Measurements from ENCODE around the gene TLE3. TPM values are rescaled to one million over a fixed set of nuclear protein-coding genes. Genes with fewer than 3 reads are reported as not detected.

The TLE3 gene
- total RNA-seq, 3 donors from 2014 or later: 67.0 to 73.9 (median 73.4) TPM

- Histone ChIP-seq H3K4me1 (no peaks in the 10 kb centered on the region), H3K9me3 (no peaks in the 10 kb centered on the region), H3K27me3 (no peaks in the 10 kb centered on the region), H3K36me3 (peaks cover 28% of the 10 kb centered on the region), H3K4me3 (no peak overlapping the region), H3K27ac (no peak overlapping the region)
- DNase-seq (ENCODE audit: low spot score in 2 of 2): peak in 1 of 2 donors; percentile 35
- TF ChIP-seq, protein P1, sequence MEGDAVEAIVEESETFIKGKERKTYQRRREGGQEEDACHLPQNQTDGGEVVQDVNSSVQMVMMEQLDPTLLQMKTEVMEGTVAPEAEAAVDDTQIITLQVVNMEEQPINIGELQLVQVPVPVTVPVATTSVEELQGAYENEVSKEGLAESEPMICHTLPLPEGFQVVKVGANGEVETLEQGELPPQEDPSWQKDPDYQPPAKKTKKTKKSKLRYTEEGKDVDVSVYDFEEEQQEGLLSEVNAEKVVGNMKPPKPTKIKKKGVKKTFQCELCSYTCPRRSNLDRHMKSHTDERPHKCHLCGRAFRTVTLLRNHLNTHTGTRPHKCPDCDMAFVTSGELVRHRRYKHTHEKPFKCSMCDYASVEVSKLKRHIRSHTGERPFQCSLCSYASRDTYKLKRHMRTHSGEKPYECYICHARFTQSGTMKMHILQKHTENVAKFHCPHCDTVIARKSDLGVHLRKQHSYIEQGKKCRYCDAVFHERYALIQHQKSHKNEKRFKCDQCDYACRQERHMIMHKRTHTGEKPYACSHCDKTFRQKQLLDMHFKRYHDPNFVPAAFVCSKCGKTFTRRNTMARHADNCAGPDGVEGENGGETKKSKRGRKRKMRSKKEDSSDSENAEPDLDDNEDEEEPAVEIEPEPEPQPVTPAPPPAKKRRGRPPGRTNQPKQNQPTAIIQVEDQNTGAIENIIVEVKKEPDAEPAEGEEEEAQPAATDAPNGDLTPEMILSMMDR (IDR thresholded peaks at IDR 0.05): no peak
- no peak for TF ChIP-seq POLR2A (IDR thresholded peaks at IDR 0.05)
- TF ChIP-seq POLR2AphosphoS5 (IDR thresholded peaks at IDR 0.05): no peak
- intact Hi-C loops (cut with DNase I; ENCODE audit: low total_unique reads): no loop called here
These were observed 45.6 kb downstream of the TLE3 start for GRCh38 chr15:70051948-70052633.

DNA sequence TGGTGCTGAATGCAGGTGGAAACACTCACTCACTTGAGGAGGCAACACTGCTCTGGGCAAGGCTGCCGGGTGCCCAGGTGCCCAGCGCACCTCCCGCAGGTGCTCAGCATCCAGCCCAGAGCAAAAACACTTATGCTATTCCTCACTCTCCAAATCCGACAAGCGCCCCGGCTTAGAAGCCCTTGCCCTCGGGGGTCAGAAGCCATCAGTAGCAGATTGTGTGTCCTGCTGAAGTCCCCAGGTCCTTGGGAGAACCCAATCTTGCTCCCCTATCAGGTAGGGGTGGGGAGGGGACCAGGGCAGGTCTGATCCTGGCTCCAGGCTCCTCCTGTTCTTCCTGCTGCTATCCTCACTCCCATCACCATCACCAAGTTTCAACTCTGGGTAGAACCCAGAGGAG lies 46.7 kb downstream of the TLE3 start:
- H3K4me3 ChIP-seq: no peak overlapping the region
- intact Hi-C loops (cut with DNase I; ENCODE audit: low total_unique reads): no loop called here
- H3K4me1 ChIP-seq: no peaks in the 10 kb centered on the region
- H3K9me3 ChIP-seq: no peaks in the 10 kb centered on the region
- no peak overlapping the region for H3K27ac ChIP-seq
- TF ChIP-seq, protein P1 (IDR thresholded peaks at IDR 0.05): no peak
- TF ChIP-seq POLR2AphosphoS5 (IDR thresholded peaks at IDR 0.05): no peak
- TF ChIP-seq POLR2A (IDR thresholded peaks at IDR 0.05): no peak
- DNase-seq (ENCODE audit: low spot score in 2 of 2): peak in 1 of 2 donors; percentile 19
- peaks cover 28% of the 10 kb centered on the region for H3K36me3 ChIP-seq
- H3K27me3 ChIP-seq: no peaks in the 10 kb centered on the region

DNA sequence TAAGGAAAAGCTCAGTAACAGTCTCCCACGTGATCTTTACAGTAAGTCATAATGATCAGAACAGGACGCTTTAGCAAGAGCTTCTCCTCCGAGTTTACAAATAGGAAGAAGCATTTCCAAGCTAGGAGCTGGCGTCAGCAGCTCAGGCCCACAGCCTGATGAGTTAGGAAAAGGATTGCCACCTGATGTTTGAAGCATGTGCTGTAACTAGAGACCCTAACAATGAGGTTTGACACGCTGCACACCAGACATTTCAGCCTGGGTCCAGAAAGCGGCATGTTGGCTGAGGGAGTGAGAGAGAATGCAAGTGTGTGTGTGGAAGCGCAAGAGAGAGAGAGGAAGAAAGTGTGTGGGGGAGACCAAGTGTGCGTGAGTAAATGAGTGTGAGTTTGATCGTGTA lies 47.3 kb downstream of the TLE3 start:
- no peak overlapping the region for H3K27ac ChIP-seq
- TF ChIP-seq POLR2A (IDR thresholded peaks at IDR 0.05) (no peak), POLR2AphosphoS5 (IDR thresholded peaks at IDR 0.05) (no peak)
- TF ChIP-seq, protein P1 (IDR thresholded peaks at IDR 0.05): no peak
- no peaks in the 10 kb centered on the region for H3K27me3 ChIP-seq
- H3K4me3 ChIP-seq: no peak overlapping the region
- DNase-seq (ENCODE audit: low spot score in 2 of 2): no peak
- no peaks in the 10 kb centered on the region for H3K4me1 ChIP-seq
- no peaks in the 10 kb centered on the region for H3K9me3 ChIP-seq
- intact Hi-C loops (cut with DNase I; ENCODE audit: low total_unique reads): no loop called here
- H3K36me3 ChIP-seq: peaks cover 28% of the 10 kb centered on the region

DNA sequence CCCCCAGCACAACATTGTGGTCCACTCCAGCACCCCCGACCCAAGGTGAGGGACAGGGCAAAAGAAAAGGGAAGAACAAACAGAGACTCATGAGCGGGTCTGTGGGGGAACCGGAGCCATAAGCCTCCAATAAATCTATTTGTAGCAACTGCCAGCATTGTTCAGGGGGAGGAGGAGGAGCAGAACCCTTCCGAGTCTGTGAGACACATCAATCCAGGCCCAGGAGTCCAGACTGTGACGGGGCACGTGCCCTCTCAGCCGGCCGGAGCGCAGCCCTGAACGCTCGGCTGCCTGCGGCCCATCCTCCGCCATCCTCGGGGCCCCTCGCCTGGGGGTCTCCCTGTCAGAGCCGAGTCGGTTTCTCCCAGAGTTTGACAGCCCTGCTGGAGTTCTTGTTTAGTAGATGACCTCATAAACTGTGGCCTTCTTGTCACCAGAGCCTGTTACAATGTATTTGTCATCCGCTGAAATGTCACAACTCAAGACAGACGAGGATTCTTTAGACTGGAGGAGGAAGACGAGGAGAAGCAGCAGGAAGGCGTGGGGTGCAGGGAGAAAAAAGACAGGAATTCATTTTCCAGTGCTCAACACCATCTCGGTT lies 47.9 kb downstream of the TLE3 start:
- H3K27me3 ChIP-seq: no peaks in the 10 kb centered on the region
- H3K36me3 ChIP-seq: peaks cover 26% of the 10 kb centered on the region
- H3K9me3 ChIP-seq: no peaks in the 10 kb centered on the region
- intact Hi-C loops (cut with DNase I; ENCODE audit: low total_unique reads): no loop called here
- TF ChIP-seq POLR2AphosphoS5 (IDR thresholded peaks at IDR 0.05) (no peak), POLR2A (IDR thresholded peaks at IDR 0.05) (no peak)
- TF ChIP-seq, protein P1 (IDR thresholded peaks at IDR 0.05): no peak
- H3K4me1 ChIP-seq: no peaks in the 10 kb centered on the region
- DNase-seq (ENCODE audit: low spot score in 2 of 2): peak in 1 of 2 donors; percentile 45
- no peak overlapping the region for H3K4me3 ChIP-seq
- H3K27ac ChIP-seq: no peak overlapping the region
